ENCODE data around the gene GPC6. TPM values are rescaled to one million over a fixed set of nuclear protein-coding genes. Genes with fewer than 3 reads are reported as not detected.

The GPC6 gene
- polyA plus RNA-seq, 1 donor (not counting 4 experiments of a cell fraction or from before 2014, with no cell fraction given): 0.42 TPM

DNA sequence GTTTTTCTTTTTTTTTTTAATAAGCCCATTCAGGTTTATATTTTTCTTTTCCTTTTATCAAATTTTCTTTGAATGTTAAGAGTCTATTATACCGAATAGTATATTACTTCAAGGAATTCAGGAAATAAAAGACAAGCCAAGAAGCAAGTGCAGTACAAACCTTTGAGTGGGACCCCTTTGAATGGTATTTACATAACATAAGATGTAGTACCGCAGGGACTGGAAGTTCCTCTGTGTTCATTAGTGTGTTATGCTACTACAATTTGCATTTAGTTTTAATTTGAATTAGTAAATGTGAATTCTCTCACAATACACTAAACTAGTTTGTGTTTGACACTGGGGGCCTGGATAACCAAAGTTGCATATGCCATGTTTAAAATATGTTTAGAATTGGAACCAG is 913.4 kb downstream of the GPC6 start:
- FAIRE-seq: no peak
- no peaks in the 10 kb centered on the region for H3K9me1 ChIP-seq (ENCODE audit: control insufficient read depth, extremely low read depth, insufficient read depth, low read length)
- dilution Hi-C loops (cut with MboI; ENCODE audit: extremely low pct_ligation_motif_present, low sequenced_read_pairs): no loop called here
- no peak overlapping the region for H3K9ac ChIP-seq (ENCODE audit: control insufficient read depth, extremely low read depth, insufficient read depth, low read length)
- H3K27ac ChIP-seq (ENCODE audit: control insufficient read depth, insufficient read depth, low read length): no peak overlapping the region
- H3K9me3 ChIP-seq (ENCODE audit: control insufficient read depth, low read depth, low read length): no peaks in the 10 kb centered on the region
- no peak overlapping the region for H3K4me3 ChIP-seq (ENCODE audit: control insufficient read depth in 2 of 3, extremely low read depth in 1 of 3, insufficient read depth in 2 of 3, low read depth in 1 of 3, low read length in 3 of 3)
- no peaks in the 10 kb centered on the region for H4K20me1 ChIP-seq (ENCODE audit: control insufficient read depth, extremely low read depth, insufficient read depth, low read length)
- H3K4me2 ChIP-seq (ENCODE audit: control insufficient read depth, extremely low read depth, insufficient read depth, low read depth, low read length): no peak overlapping the region
- H3K79me2 ChIP-seq (ENCODE audit: control insufficient read depth, insufficient read depth, low read length): no peaks in the 10 kb centered on the region
- no peak overlapping the region for H2AFZ ChIP-seq (ENCODE audit: control insufficient read depth, low read length)
- H3K36me3 ChIP-seq (ENCODE audit: control insufficient read depth in 2 of 2, extremely low read depth in 1 of 2, insufficient read depth in 2 of 2, low read length in 2 of 2): no peaks in the 10 kb centered on the region
- no peaks in the 10 kb centered on the region for H3K27me3 ChIP-seq (ENCODE audit: control insufficient read depth, extremely low read depth, insufficient read depth, low read length)
- no peaks in the 10 kb centered on the region for H3K4me1 ChIP-seq (ENCODE audit: control insufficient read depth, extremely low read depth, insufficient read depth, low read length)
- TF ChIP-seq, protein P1, sequence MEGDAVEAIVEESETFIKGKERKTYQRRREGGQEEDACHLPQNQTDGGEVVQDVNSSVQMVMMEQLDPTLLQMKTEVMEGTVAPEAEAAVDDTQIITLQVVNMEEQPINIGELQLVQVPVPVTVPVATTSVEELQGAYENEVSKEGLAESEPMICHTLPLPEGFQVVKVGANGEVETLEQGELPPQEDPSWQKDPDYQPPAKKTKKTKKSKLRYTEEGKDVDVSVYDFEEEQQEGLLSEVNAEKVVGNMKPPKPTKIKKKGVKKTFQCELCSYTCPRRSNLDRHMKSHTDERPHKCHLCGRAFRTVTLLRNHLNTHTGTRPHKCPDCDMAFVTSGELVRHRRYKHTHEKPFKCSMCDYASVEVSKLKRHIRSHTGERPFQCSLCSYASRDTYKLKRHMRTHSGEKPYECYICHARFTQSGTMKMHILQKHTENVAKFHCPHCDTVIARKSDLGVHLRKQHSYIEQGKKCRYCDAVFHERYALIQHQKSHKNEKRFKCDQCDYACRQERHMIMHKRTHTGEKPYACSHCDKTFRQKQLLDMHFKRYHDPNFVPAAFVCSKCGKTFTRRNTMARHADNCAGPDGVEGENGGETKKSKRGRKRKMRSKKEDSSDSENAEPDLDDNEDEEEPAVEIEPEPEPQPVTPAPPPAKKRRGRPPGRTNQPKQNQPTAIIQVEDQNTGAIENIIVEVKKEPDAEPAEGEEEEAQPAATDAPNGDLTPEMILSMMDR (optimal IDR thresholded peaks at IDR 0.05 in 1 of 3, IDR thresholded peaks at IDR 0.05 in 1 of 3, conservative IDR thresholded peaks at IDR 0.05 in 1 of 3; ENCODE audit: extremely low read depth in 1 of 3, insufficient read depth in 2 of 3, low read length in 3 of 3): no peak
- TF ChIP-seq EZH2 (IDR thresholded peaks at IDR 0.05; ENCODE audit: low read length): no peak
- no peak for DNase-seq (ENCODE audit: low read depth, low spot score)

DNA sequence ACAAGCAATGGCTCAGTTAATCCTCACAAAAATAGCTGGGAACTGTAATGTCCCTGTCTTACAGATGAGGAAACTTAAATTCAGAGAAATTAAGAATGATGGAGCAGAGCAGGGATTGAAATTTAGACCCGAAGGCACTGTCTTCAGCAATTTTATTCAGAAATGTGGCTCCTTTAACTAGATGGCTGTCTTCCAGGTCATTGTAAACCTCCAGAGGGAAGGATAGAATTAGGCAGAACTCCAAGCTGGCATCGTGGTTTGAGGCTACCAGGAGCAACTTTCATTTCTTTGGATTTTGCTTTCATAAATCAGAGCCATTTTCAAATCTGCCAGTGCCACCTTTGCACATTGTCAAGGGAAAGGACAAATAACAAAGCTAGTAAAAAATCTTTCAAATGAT is 913.9 kb downstream of the GPC6 start:
- H3K4me3 ChIP-seq (ENCODE audit: control insufficient read depth in 2 of 3, extremely low read depth in 1 of 3, insufficient read depth in 2 of 3, low read depth in 1 of 3, low read length in 3 of 3): no peak overlapping the region
- no peak for DNase-seq (ENCODE audit: low read depth, low spot score)
- no peak overlapping the region for H3K9ac ChIP-seq (ENCODE audit: control insufficient read depth, extremely low read depth, insufficient read depth, low read length)
- no peak overlapping the region for H2AFZ ChIP-seq (ENCODE audit: control insufficient read depth, low read length)
- dilution Hi-C loops (cut with MboI; ENCODE audit: extremely low pct_ligation_motif_present, low sequenced_read_pairs): no loop called here
- no peaks in the 10 kb centered on the region for H3K9me3 ChIP-seq (ENCODE audit: control insufficient read depth, low read depth, low read length)
- H4K20me1 ChIP-seq (ENCODE audit: control insufficient read depth, extremely low read depth, insufficient read depth, low read length): no peaks in the 10 kb centered on the region
- H3K36me3 ChIP-seq (ENCODE audit: control insufficient read depth in 2 of 2, extremely low read depth in 1 of 2, insufficient read depth in 2 of 2, low read length in 2 of 2): no peaks in the 10 kb centered on the region
- H3K4me2 ChIP-seq (ENCODE audit: control insufficient read depth, extremely low read depth, insufficient read depth, low read depth, low read length): no peak overlapping the region
- H3K4me1 ChIP-seq (ENCODE audit: control insufficient read depth, extremely low read depth, insufficient read depth, low read length): no peaks in the 10 kb centered on the region
- H3K27me3 ChIP-seq (ENCODE audit: control insufficient read depth, extremely low read depth, insufficient read depth, low read length): no peaks in the 10 kb centered on the region
- H3K79me2 ChIP-seq (ENCODE audit: control insufficient read depth, insufficient read depth, low read length): no peaks in the 10 kb centered on the region
- no peak overlapping the region for H3K27ac ChIP-seq (ENCODE audit: control insufficient read depth, insufficient read depth, low read length)
- TF ChIP-seq, protein P1 (optimal IDR thresholded peaks at IDR 0.05 in 1 of 3, IDR thresholded peaks at IDR 0.05 in 1 of 3, conservative IDR thresholded peaks at IDR 0.05 in 1 of 3; ENCODE audit: extremely low read depth in 1 of 3, insufficient read depth in 2 of 3, low read length in 3 of 3): no peak
- no peak for TF ChIP-seq EZH2 (IDR thresholded peaks at IDR 0.05; ENCODE audit: low read length)
- FAIRE-seq: no peak
- no peaks in the 10 kb centered on the region for H3K9me1 ChIP-seq (ENCODE audit: control insufficient read depth, extremely low read depth, insufficient read depth, low read length)

Measured in keratinocyte (primary cell).